Measurements from ENCODE around the gene ADCY10.
A peak's percentile ranks its signal among the peaks of the same experiment; 100 is the strongest.

The ADCY10 gene

DNA sequence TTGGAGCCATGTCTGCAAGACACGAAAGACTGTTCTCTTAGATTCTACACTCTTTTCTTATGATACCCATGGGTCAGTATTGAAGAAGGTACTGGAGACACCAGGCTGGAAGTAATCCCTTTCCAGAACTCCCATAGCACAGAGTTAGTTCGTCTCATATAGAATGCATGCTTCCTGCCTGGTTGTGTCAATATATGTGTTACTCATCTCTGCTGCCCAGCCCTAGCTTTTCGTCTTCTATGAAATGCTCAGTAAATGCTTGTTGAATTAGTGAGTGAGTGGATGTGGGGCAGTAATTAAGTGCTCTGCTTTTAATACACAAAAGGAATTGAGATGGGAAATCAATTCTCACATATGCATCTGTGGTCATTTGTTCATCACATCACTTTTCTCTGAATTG is 32.1 kb downstream of the ADCY10 start:
- no peak for DNase-seq (ENCODE audit: low spot score)
- H3K27ac ChIP-seq (ENCODE audit: poor library complexity, severe bottlenecking) = no peak overlapping the region
- ATAC-seq (ENCODE audit: low read depth) = peak; percentile 89
- no peaks in the 10 kb centered on the region for H3K9me3 ChIP-seq (ENCODE audit: severe bottlenecking)
- TF ChIP-seq, protein P1, sequence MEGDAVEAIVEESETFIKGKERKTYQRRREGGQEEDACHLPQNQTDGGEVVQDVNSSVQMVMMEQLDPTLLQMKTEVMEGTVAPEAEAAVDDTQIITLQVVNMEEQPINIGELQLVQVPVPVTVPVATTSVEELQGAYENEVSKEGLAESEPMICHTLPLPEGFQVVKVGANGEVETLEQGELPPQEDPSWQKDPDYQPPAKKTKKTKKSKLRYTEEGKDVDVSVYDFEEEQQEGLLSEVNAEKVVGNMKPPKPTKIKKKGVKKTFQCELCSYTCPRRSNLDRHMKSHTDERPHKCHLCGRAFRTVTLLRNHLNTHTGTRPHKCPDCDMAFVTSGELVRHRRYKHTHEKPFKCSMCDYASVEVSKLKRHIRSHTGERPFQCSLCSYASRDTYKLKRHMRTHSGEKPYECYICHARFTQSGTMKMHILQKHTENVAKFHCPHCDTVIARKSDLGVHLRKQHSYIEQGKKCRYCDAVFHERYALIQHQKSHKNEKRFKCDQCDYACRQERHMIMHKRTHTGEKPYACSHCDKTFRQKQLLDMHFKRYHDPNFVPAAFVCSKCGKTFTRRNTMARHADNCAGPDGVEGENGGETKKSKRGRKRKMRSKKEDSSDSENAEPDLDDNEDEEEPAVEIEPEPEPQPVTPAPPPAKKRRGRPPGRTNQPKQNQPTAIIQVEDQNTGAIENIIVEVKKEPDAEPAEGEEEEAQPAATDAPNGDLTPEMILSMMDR (IDR thresholded peaks at IDR 0.05; ENCODE audit: poor library complexity, severe bottlenecking) = no peak
- H3K27me3 ChIP-seq (ENCODE audit: insufficient read depth, poor library complexity, severe bottlenecking) = no peaks in the 10 kb centered on the region
- no peak overlapping the region for H3K4me3 ChIP-seq (ENCODE audit: severe bottlenecking)
- no peaks in the 10 kb centered on the region for H3K36me3 ChIP-seq (ENCODE audit: low read depth)
- no peaks in the 10 kb centered on the region for H3K4me1 ChIP-seq (ENCODE audit: insufficient read depth, poor library complexity, severe bottlenecking)

DNA sequence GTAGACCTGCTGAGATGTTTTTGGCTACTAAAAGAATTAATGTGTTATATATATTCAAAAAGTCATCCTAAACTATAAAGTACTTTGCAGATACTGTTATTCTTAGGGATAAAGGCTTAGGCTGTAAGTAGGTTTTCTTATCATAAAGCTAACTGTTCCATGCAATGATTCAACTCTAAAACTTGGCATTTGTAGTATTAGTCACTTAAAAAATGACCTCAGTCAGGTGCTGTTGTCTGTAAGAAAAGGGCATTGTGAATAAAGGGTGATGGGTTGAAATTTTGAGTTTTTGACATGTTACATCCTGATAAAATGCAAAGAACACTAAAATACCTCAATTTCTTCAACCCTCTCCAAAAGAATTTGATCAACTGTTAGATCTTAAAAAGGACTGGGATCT is 32.9 kb downstream of the ADCY10 start:
- Histone ChIP-seq H3K27me3 (ENCODE audit: insufficient read depth, poor library complexity, severe bottlenecking) (no peaks in the 10 kb centered on the region), H3K4me3 (ENCODE audit: severe bottlenecking) (no peak overlapping the region), H3K4me1 (ENCODE audit: insufficient read depth, poor library complexity, severe bottlenecking) (no peaks in the 10 kb centered on the region), H3K27ac (ENCODE audit: poor library complexity, severe bottlenecking) (no peak overlapping the region), H3K9me3 (ENCODE audit: severe bottlenecking) (no peaks in the 10 kb centered on the region), H3K36me3 (ENCODE audit: low read depth) (no peaks in the 10 kb centered on the region)
- TF ChIP-seq, protein P1 (IDR thresholded peaks at IDR 0.05; ENCODE audit: poor library complexity, severe bottlenecking) = no peak
- ATAC-seq (ENCODE audit: low read depth) (peak; percentile 38; the same call in 1 of the 3 replicates), DNase-seq (ENCODE audit: low spot score) (no peak)

DNA sequence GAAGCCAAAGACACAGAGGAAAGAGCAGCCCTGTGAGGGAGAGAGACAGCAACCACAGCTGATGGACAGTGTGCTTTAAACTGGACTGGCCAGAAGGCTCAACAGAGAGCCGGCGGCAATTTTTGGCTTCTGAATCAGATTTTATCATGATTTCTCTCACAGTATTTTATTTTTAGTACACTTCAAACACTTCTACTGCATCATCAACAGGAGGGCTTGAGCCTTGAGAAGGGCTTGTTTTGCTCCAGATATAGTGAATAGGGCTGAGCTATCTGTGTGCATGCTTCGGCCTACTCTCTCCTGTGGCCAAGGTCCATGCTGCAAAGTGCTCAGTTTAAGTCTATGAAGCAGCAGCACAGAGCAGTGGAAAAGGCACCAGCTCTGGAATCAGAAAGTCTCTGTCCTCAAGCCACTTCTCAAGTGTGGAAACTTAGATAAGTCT is 33.3 kb downstream of the ADCY10 start:
- Histone ChIP-seq H3K27me3 (ENCODE audit: insufficient read depth, poor library complexity, severe bottlenecking) (no peaks in the 10 kb centered on the region), H3K4me1 (ENCODE audit: insufficient read depth, poor library complexity, severe bottlenecking) (no peaks in the 10 kb centered on the region), H3K4me3 (ENCODE audit: severe bottlenecking) (no peak overlapping the region), H3K9me3 (ENCODE audit: severe bottlenecking) (no peaks in the 10 kb centered on the region), H3K36me3 (ENCODE audit: low read depth) (no peaks in the 10 kb centered on the region), H3K27ac (ENCODE audit: poor library complexity, severe bottlenecking) (no peak overlapping the region)
- ATAC-seq (ENCODE audit: low read depth) (no peak), DNase-seq (ENCODE audit: low spot score) (no peak)
- TF ChIP-seq, protein P1 (IDR thresholded peaks at IDR 0.05; ENCODE audit: poor library complexity, severe bottlenecking) = no peak

DNA sequence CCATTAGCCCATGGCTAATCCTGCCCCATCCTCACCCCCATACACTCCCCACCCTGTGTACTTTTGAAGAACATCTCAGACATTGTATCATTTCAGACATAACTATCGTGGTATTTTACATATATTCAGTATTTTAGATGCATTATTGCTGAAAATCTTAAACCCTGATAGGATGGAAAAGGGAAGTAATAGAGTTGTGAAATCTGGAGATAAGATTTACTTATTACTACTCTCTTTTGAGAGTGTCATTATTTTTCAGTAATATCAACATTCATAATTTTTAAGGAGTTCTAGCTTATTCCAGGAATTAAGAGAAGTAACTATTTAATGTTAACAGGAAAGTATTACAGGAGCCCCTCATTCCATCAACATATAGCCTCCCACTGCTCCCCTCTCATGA is 34.4 kb downstream of the ADCY10 start:
- DNase-seq (ENCODE audit: low spot score) (no peak), ATAC-seq (ENCODE audit: low read depth) (no peak)
- Histone ChIP-seq H3K36me3 (ENCODE audit: low read depth) (no peaks in the 10 kb centered on the region), H3K4me1 (ENCODE audit: insufficient read depth, poor library complexity, severe bottlenecking) (no peaks in the 10 kb centered on the region), H3K27me3 (ENCODE audit: insufficient read depth, poor library complexity, severe bottlenecking) (no peaks in the 10 kb centered on the region), H3K9me3 (ENCODE audit: severe bottlenecking) (no peaks in the 10 kb centered on the region), H3K4me3 (ENCODE audit: severe bottlenecking) (no peak overlapping the region), H3K27ac (ENCODE audit: poor library complexity, severe bottlenecking) (no peak overlapping the region)
- TF ChIP-seq, protein P1 (IDR thresholded peaks at IDR 0.05; ENCODE audit: poor library complexity, severe bottlenecking) = no peak

DNA sequence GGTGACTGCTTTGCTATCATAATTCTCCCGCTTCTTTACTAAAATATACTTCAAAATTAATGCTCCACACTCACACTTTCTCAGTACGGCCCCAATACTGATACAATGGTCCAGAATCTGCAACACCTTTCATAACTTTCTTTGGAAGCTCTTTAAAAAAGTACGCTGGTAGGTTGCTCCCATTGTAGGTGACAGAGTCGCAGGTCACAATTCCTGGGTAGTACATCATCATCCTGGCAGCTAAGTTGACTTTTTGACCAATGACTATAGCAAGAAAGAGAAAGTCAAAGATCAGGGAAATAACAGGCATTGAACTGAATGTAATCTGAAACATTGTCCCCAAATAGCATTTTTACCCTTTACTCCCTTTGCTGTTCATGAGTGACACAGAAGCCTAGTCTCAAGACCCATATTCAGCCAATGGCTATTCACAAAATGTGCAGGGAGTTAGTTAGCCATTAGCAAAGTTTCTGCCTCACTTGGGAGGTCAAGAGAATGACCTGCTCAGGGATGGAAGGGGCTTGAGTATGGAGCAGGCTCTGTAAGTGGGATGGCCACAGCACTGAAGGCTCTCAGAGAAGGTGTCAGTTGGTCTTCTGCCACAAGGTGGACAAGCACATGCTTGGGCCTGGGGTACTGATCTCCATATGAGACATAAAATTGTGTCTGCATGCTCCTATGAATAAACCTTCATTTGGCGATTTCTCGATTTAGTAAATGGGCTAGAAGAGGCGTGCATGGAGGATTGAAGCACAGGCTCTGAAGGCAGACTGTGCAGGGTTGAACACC is 35.4 kb downstream of the ADCY10 start:
- DNase-seq (ENCODE audit: low spot score) (no peak), ATAC-seq (ENCODE audit: low read depth) (no peak)
- no peak overlapping the region for H3K4me3 ChIP-seq (ENCODE audit: severe bottlenecking)
- TF ChIP-seq, protein P1 (IDR thresholded peaks at IDR 0.05; ENCODE audit: poor library complexity, severe bottlenecking) = no peak
- no peaks in the 10 kb centered on the region for H3K9me3 ChIP-seq (ENCODE audit: severe bottlenecking)
- H3K36me3 ChIP-seq (ENCODE audit: low read depth) = no peaks in the 10 kb centered on the region
- H3K4me1 ChIP-seq (ENCODE audit: insufficient read depth, poor library complexity, severe bottlenecking) = no peaks in the 10 kb centered on the region
- no peak overlapping the region for H3K27ac ChIP-seq (ENCODE audit: poor library complexity, severe bottlenecking)
- H3K27me3 ChIP-seq (ENCODE audit: insufficient read depth, poor library complexity, severe bottlenecking) = no peaks in the 10 kb centered on the region

Data from RWPE2 (cell line).